ENCODE results near the gene RBL2. TPM values are rescaled to one million over a fixed set of nuclear protein-coding genes. Genes with fewer than 3 reads are reported as not detected.

Gene RBL2
- total RNA-seq, 1 experiment from 2014 or later: 14.2 TPM

DNA sequence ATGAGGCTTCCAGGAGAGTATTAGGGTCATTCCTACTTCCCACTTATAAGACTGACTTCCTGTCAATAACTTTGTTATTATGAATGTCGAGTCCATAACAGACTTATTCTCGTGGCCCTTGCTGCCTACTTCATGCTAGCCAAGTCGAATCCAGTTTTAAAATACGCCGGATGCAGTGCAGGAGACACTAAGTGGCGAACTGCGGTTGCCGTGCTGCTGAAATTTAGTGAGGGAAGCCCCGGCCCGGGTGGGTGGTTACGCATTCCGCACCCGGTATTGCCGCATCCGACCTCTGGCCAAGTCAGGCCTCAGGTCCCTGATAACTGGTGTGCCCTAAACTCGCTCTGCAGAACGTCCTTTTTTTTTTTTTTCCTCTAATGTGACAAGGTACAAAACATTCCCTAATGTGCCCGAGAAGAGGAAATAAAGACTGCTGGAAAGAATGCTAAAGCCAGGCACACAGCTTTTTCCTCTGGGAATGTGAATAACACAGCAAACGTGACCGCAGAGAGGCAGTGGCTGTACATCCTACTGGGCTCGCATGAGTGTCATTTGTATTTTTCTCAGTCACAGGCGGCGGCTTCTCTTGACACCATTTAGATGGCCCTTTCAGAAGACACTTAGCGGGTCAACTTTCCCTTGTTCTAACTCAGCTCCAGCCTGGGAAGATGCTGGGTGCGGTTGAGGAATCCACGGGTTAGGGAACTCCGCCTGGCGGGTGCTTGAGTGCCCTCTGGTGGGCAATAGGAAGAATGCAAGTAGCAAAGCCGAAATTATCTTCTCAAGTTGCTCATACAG, 75.8 kb downstream of the RBL2 start:
- H3K4me1 ChIP-seq (ENCODE audit: insufficient read depth, low read length): peaks cover 15% of the 10 kb centered on the region
- intact Hi-C loops (cut with micrococcal nuclease): loop anchor here (10.0 kb wide), 1 partner anchor 455 kb away; the partner anchor contains the start of genes CHD9 and CHD9NB
- CTCF ChIA-PET: interaction anchor here (0.5 to 0.8 kb wide), 3 partner anchors 21 to 81 kb away, joined by 3 to 4 read pairs (median 3); no protein-coding TSS in a partner anchor
- H4K20me1 ChIP-seq (ENCODE audit: low read length): no peaks in the 10 kb centered on the region
- TF ChIP-seq EZH2phosphoT487 (IDR thresholded peaks at IDR 0.05; ENCODE audit: borderline replicate concordance, low read length): no peak
- TF ChIP-seq, protein P1, sequence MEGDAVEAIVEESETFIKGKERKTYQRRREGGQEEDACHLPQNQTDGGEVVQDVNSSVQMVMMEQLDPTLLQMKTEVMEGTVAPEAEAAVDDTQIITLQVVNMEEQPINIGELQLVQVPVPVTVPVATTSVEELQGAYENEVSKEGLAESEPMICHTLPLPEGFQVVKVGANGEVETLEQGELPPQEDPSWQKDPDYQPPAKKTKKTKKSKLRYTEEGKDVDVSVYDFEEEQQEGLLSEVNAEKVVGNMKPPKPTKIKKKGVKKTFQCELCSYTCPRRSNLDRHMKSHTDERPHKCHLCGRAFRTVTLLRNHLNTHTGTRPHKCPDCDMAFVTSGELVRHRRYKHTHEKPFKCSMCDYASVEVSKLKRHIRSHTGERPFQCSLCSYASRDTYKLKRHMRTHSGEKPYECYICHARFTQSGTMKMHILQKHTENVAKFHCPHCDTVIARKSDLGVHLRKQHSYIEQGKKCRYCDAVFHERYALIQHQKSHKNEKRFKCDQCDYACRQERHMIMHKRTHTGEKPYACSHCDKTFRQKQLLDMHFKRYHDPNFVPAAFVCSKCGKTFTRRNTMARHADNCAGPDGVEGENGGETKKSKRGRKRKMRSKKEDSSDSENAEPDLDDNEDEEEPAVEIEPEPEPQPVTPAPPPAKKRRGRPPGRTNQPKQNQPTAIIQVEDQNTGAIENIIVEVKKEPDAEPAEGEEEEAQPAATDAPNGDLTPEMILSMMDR (conservative IDR thresholded peaks at IDR 0.05; ENCODE audit: low read depth, low read length): peak; percentile 84
- no peaks in the 10 kb centered on the region for H3K27me3 ChIP-seq (ENCODE audit: low read length)
- peak overlapping the region; percentile 48; the same call in 1 of the 2 replicates for H3K4me2 ChIP-seq (ENCODE audit: low read length)
- no peak overlapping the region for H3K4me3 ChIP-seq (ENCODE audit: low read length)
- H3K36me3 ChIP-seq (ENCODE audit: low read depth, low read length): no peaks in the 10 kb centered on the region
- ATAC-seq: peak; percentile 74
- no peak overlapping the region for H3K9ac ChIP-seq (ENCODE audit: low read length)
- H2AFZ ChIP-seq (ENCODE audit: low read length): peak overlapping the region; percentile 74
- H3K9me3 ChIP-seq (ENCODE audit: low read length): no peaks in the 10 kb centered on the region
- no peaks in the 10 kb centered on the region for H3F3A ChIP-seq (ENCODE audit: low read length, unreplicated experiment)
- H3K79me2 ChIP-seq (ENCODE audit: low read length): no peaks in the 10 kb centered on the region
- H3K27ac ChIP-seq (ENCODE audit: low read length): no peak overlapping the region
- POLR2A ChIA-PET (ENCODE audit: unreplicated experiment): no interaction called here
- BruUV-seq (replicated peaks): no TSS peak
- H3K9me2 ChIP-seq (replicated peaks; ENCODE audit: low read length): no peaks in the 10 kb centered on the region
- peak; percentile 74 for DNase-seq

DNA sequence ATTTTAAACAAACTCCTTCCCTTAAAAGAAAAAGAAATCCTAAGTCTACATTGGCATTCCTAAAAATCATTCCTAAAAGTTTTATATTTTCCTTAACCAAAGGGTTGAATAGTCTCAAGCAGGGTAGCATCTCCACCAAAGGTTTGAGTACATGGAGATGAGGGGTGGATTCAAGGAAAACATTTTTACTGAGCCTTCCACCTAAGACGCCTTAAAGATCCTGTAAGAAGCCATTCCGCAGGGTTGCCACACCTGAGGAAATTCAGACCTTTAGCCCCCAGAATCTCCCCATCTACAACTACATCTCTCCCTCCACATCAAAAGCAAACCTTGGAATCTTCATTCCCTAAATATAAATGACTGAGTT, 76.4 kb downstream of the RBL2 start:
- DNase-seq (no peak), ATAC-seq (peak; percentile 19; the same call in 1 of the 2 replicates)
- peak overlapping the region; percentile 48; the same call in 1 of the 2 replicates for H3K4me2 ChIP-seq (ENCODE audit: low read length)
- H3K27ac ChIP-seq (ENCODE audit: low read length): no peak overlapping the region
- H3F3A ChIP-seq (ENCODE audit: low read length, unreplicated experiment): no peaks in the 10 kb centered on the region
- H3K4me1 ChIP-seq (ENCODE audit: insufficient read depth, low read length): peaks cover 15% of the 10 kb centered on the region
- no peaks in the 10 kb centered on the region for H3K27me3 ChIP-seq (ENCODE audit: low read length)
- no peak overlapping the region for H3K4me3 ChIP-seq (ENCODE audit: low read length)
- no TSS peak for BruUV-seq (replicated peaks)
- ChIA-PET CTCF (interaction anchor here (0.5 kb wide), 1 partner anchor 60 kb away, joined by 3 read pairs; no protein-coding TSS in a partner anchor), POLR2A (ENCODE audit: unreplicated experiment) (no interaction called here)
- H3K9ac ChIP-seq (ENCODE audit: low read length): no peak overlapping the region
- H3K36me3 ChIP-seq (ENCODE audit: low read depth, low read length): no peaks in the 10 kb centered on the region
- no peaks in the 10 kb centered on the region for H4K20me1 ChIP-seq (ENCODE audit: low read length)
- H3K79me2 ChIP-seq (ENCODE audit: low read length): no peaks in the 10 kb centered on the region
- intact Hi-C loops (cut with micrococcal nuclease): no loop called here
- peak overlapping the region; percentile 74 for H2AFZ ChIP-seq (ENCODE audit: low read length)
- H3K9me2 ChIP-seq (replicated peaks; ENCODE audit: low read length): no peaks in the 10 kb centered on the region
- TF ChIP-seq EZH2 (IDR thresholded peaks at IDR 0.05; ENCODE audit: low read length, unreplicated experiment) (no peak), EZH2phosphoT487 (IDR thresholded peaks at IDR 0.05; ENCODE audit: borderline replicate concordance, low read length) (no peak)
- TF ChIP-seq, protein P1 (conservative IDR thresholded peaks at IDR 0.05; ENCODE audit: low read depth, low read length): no peak
- H3K9me3 ChIP-seq (ENCODE audit: low read length): no peaks in the 10 kb centered on the region

DNA sequence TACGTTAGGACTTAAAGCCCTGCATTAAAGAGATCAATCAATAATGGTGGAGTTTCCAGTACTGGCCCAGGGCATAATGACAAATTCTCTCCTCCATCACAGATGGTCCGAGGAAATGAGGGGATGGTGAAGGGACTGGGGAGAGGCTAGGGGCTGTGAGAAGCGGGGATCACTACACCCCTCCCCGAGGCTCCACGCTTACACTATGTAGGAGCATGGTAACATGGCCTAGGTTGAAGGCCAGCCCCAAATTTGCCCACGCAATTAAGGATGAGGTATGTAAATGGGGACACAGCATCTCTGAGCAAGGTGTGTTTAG, 76.8 kb downstream of the RBL2 start:
- Histone ChIP-seq H3K27me3 (ENCODE audit: low read length) (no peaks in the 10 kb centered on the region), H3K27ac (ENCODE audit: low read length) (no peak overlapping the region), H2AFZ (ENCODE audit: low read length) (peak overlapping the region; percentile 74; the same call in 1 of the 2 replicates), H3K9ac (ENCODE audit: low read length) (no peak overlapping the region), H3K79me2 (ENCODE audit: low read length) (no peaks in the 10 kb centered on the region), H4K20me1 (ENCODE audit: low read length) (no peaks in the 10 kb centered on the region), H3F3A (ENCODE audit: low read length, unreplicated experiment) (no peaks in the 10 kb centered on the region), H3K4me3 (ENCODE audit: low read length) (no peak overlapping the region), H3K9me2 (replicated peaks; ENCODE audit: low read length) (no peaks in the 10 kb centered on the region), H3K4me1 (ENCODE audit: insufficient read depth, low read length) (peaks cover 15% of the 10 kb centered on the region), H3K36me3 (ENCODE audit: low read depth, low read length) (no peaks in the 10 kb centered on the region), H3K9me3 (ENCODE audit: low read length) (no peaks in the 10 kb centered on the region), H3K4me2 (ENCODE audit: low read length) (peak overlapping the region; percentile 48; the same call in 1 of the 2 replicates)
- no TSS peak for BruUV-seq (replicated peaks)
- peak; percentile 21 for ATAC-seq
- TF ChIP-seq EZH2phosphoT487 (IDR thresholded peaks at IDR 0.05; ENCODE audit: borderline replicate concordance, low read length) (no peak), EZH2 (IDR thresholded peaks at IDR 0.05; ENCODE audit: low read length, unreplicated experiment) (no peak)
- TF ChIP-seq, protein P1 (conservative IDR thresholded peaks at IDR 0.05; ENCODE audit: low read depth, low read length): no peak
- POLR2A ChIA-PET (ENCODE audit: unreplicated experiment): no interaction called here
- intact Hi-C loops (cut with micrococcal nuclease): no loop called here
- DNase-seq: no peak
- CTCF ChIA-PET: no interaction called here
